Kasumi-1 (cell line): ENCODE data around the gene TGFBI.
A peak's percentile ranks its signal among the peaks of the same experiment; 100 is the strongest.
"Not testable (repeated sequence)": the region's sequence is repeated elsewhere in the genome, so short reads cannot be mapped to it uniquely, and the experiment has no call there.

Experiments
- DNase-seq, 2 experiments: peaks; one replicate each; lab custom pipeline; 2025; lab: John Stamatoyannopoulos, UW

The TGFBI gene

DNA sequence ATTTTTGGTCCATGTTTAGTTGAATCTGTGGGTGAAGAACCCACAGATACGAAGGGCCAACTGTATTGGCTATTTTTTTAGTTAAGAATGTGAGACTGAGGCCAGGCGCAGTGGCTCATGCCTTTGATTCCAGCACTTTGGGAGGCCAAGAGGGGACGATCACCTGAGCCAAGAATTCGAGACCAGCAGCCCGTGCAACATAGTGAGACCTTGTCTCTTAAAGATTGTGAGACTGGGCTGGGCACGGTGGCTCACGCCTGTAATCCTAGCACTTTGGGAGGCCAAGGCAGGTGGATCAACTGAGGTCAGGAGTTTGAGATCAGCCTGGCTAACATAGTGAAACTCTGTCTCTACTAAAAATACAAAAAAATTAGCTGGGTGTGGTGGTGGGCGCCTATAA is 16.2 kb downstream of the TGFBI start:
- not testable (repeated sequence) for DNase-seq

DNA sequence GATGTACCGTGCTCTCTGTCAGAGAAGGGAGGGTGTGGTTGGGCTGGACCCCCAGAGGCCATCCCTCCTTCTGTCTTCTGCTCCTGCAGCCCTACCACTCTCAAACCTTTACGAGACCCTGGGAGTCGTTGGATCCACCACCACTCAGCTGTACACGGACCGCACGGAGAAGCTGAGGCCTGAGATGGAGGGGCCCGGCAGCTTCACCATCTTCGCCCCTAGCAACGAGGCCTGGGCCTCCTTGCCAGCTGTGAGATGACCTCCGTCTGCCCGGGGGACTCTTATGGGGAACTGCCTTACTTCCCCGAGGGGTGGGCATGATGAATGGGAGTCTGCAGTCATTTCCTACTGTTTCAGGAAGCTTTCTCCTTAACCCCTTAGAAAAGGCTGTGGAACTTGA is 17.5 kb downstream of the TGFBI start:
- no peak for DNase-seq

DNA sequence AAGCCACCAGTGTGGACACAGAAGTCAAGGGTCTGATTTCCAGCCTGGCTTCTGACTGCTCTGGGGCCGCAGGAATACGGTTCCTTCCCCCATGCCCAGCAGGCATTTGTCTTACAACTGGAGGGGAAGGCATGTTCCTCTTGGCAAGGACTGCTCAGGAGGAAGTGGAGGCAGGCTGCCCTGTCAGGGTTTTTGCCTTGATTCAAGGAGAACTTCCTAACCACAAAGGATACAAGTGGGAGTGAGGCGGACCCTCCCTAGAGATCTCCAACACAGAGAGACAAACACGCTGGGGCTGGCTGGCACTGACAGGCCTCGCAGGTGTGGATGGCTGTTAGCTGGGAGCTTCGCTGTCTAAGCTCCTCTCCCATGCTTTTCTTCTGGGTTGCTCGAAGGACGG is 19.1 kb downstream of the TGFBI start:
- DNase-seq: peak; percentile 86 to 87

DNA sequence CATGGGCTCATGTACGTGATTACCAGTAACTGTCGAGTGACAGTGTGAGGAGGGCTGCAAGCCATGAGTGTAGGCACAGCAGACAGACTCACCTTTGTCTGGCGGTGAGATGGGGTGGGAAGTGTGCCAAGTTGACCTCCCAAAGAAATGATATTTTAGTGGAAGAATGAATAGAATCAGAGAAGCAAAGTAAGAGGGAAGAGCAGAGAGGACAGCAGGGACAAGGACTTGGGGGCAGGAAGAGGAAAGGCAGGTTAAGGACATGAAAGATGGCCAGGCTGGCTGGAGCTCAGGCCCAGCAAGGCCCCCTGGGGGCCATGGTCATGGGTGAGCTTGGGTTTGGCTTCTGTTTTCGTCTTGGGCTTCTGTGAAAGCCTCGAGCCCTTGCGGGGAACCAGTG is 20.2 kb downstream of the TGFBI start:
- DNase-seq: no peak

DNA sequence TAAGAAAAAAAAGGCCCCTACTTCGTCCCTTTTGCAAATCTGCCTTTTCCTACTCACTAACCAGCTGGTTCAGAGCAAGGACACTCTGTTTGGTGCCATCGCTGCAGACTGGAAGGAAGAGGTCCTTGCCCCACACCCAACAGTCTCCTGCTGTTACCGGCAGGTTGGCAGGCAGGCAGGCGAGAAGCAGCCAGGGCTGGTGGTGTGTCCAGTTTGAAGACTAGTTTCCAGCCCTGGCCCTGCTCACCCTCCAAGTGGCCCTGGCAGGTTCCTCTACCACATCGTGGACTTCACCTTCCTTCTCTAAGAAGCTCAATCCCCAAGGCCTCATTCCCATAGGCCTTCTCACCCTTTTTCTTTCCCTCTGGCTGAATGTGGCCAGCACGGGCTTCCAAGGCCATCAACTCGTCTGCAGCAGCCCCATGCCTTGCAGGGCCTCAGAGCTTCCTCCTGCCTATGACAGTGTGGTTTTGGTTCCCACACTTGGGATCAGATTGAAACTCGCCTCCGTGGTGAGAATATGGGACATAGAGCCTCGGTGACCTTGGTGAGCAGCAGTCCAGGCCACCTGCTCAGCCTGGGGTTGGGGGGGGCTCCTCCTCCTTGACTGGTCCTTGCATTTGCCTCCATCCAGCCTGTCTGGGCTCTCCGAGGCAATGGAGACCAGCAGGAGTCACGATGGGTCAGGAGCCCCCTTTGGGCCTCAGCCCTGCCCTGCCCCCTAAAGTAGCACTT is 22.9 kb downstream of the TGFBI start:
- no peak for DNase-seq

DNA sequence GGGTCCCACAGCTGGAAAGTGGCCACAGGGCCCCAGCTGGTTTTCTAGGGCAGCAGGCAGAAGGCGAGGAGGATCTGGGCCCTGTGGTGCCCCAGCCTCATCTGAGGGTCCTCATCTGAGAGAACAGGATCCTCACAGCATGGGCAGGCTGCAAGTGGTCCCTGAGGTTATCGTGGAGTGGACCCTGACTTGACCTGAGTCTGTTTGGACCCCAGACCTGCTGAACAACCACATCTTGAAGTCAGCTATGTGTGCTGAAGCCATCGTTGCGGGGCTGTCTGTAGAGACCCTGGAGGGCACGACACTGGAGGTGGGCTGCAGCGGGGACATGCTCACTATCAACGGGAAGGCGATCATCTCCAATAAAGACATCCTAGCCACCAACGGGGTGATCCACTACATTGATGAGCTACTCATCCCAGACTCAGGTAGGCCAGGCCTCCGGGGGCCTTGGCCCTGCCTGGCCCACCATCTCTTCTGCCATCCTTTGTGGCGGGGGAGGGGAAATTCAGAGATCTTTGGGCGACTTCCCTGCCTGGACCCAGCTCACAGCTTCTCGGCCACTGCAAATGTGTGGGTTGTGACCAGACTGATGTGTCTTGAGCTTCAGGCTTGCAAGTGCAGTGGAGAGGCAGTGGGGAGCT is 24.0 kb downstream of the TGFBI start:
- DNase-seq: no peak

DNA sequence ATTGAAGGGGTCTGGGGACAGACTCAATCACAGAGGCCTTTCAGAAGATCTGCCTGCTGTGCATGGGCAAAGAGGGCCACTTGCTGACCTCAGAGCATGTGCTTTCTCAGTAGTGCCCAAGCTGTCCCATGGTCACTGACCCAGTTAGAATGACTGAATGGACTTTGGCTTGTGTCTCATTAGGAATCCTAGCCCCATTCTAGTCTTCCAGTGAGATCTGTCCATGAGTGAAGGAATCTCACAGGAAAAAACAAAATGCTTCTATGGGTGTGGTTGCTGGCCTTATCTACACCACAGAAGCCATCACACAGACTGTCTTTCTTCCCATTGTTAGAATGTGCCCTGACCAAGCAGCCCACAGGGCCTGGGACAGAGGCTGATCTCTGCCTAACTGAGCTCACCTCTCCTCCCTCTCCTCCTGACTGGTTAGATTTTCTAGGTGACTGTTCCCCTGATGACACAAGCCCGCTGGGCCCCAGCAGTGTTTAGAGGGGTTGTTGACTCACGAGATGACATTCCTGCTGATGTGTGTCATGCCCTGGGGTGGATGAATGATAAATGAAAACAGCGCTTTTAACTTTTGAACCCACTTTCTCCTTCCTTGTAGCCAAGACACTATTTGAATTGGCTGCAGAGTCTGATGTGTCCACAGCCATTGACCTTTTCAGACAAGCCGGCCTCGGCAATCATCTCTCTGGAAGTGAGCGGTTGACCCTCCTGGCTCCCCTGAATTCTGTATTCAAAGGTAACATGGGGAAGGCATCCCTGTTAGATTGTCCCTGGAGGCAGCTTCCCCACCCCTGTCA is 24.8 kb downstream of the TGFBI start:
- no peak for DNase-seq

DNA sequence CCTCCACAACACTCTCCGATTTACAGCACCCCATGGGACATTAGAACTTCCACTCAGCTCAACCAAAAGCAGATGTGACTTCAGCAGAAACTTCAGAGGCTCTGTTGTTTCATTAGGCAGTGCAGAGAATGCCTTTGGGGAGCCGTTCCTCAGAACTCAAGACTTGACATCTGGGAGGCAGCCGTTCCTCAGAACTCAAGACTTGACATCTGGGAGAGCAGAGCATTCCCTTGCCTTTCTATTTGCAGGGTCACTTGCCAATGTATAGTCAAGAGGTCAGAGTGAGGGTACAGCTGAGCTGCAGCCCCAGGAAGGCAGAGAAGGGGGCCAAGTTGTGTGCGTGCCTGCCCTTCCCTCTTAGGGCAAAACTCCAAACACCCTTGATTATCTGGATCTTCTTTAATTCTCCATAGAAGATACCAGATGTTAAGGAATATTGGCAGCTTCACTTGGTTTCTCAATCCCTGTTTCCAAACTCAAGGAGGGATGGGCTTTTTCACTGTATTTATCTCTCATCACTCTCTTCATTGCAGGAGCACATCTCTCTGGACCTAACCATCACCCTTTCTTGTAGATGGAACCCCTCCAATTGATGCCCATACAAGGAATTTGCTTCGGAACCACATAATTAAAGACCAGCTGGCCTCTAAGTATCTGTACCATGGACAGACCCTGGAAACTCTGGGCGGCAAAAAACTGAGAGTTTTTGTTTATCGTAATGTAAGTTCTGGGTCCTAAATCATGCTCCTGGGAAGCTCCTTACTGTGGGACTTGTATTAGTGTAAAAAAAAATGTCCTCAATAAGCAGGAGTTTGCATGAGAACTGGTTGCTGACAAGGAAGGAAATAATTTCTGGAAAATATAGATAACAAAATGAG is 25.6 kb downstream of the TGFBI start:
- DNase-seq: no peak

DNA sequence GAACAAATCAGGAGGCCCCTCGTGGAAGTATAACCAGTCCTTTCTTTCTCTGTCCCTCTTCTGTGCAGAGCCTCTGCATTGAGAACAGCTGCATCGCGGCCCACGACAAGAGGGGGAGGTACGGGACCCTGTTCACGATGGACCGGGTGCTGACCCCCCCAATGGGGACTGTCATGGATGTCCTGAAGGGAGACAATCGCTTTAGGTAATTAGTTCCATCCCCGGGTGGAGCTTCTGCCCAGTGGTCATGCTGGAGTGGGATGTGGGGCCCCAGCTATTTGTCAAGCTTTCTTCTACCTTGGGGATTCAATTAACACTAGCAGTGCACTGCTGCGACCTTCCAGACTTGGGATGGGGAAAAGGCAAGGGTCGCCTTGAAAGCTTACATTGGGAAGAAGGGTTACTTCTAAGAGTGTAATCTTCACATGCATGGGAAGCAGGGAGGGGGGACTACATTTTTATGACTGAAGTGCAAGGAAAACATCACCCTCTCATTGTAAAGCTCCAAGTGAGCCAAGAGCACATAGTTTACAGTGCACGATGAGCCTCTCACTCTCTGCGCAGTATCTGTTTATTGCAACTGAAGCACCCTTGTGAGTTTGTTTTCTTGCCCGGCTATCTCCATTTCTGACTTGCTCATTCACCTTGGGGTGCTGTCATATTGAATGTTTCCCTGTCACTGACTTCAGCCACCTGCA is 27.0 kb downstream of the TGFBI start:
- no peak for DNase-seq

DNA sequence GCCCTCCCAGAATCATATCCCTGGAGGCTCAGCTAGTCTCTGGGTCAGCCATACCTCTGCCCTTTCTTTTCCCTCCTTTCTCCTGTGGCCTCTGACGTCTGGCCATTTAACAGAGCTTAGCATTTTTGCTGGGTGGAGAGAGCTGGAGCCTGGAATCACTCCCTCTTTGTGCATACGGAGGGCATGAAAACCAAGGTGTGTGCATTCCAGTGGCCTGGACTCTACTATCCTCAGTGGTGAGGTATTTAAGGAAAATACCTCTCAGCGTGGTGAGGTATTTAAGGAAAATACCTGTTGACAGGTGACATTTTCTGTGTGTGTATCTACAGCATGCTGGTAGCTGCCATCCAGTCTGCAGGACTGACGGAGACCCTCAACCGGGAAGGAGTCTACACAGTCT is 27.5 kb downstream of the TGFBI start:
- DNase-seq: no peak

DNA sequence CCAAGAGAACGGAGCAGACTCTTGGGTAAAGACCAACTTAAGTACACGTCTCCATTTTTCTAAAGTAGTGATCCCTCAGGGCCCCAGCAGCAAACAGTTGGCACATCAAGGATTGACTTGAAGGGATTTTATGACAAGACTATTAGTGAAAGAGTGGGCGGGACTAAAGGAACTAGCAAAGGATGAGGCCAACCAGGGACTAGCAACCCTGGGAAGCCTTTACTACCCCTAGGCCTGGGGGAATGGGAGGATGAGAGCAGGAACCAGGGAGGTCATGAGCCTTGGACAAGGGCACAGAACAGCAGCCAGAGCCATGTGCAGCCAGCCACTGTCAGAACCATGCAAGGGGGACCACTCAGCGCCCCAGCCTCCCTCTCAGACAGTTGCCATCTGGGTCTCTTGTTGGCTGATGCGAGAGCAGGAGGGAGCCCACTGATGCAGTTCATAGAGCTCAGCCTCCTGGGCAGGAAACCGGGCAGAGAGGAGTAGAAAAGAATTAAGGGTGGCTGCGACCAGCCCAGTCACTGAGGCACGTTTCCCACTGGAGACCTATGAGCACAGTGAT is 28.1 kb downstream of the TGFBI start:
- DNase-seq: no peak

DNA sequence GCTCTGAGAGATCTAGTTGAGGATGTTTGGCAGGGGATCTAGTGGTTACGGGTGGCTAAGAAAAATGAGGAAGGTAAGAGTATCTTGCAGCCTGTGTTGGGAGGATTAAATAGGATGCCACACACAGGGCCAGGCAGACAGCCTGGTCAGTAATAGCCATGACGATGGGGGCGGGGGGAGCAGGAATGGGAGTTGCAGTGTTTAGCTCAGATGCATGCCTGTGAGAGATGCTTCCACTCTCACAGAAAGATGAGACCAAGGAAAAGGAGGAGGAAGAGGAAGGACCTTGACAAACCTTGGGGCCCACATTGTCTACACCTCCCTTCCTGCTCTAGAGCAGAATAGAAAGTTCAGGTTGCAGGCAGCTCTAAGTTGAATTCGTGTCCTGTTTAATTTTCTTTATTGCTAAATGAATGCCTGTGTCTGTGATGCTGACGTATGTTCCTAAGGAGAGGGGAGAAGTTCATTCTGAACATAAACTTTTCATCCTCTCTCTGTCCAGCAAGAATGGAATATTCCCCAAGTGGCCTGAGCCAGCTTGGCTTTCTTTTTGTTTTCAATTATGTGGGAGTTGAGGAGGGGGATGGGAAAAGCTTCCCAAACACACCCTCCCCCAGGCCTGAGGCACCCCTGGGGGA is 28.7 kb downstream of the TGFBI start:
- peak; percentile 49 to 65 for DNase-seq

DNA sequence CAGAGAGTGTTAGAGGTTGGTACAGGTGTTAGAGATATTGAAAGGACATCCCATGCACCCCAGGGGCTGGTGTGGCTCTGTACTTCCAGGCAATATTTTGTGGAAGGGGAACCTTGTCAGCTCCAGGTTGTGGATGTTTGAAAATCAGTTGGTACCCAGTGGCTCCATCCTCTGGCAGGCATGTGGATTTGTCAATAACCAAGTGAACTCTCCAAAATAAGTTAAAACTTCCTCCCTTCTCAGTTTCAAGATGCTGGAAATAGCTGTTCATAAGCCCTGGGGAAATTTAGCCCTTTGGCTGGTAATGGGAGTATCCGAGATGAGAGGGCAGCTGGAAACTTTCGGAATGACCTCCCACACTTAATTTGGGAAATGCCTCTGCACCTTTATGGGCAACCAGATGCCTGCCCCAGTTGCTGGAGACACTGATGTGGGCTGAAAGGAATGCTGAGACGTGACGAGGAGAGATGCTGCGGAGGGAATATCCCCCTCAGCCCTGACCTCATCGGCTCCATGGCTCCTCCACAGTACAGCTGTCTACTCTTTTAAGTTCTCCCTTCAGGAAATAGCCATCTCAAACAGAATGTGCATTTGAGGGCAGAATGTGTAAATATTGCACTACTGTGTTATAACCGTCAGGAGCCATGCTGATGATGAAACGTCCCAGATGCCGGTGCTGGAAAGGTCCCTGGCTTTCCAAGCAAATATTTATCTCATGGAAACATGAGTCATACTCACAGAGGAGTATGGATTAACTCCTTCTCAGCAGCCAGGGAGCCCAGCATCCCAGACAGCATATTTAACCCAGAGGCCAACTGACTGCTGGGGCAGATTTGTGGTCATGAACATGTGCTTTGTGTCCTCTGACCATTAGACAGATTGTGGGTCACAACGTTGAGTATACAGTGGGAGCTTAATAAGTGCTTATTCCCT is 29.5 kb downstream of the TGFBI start:
- peak; percentile 23 to 29 for DNase-seq

DNA sequence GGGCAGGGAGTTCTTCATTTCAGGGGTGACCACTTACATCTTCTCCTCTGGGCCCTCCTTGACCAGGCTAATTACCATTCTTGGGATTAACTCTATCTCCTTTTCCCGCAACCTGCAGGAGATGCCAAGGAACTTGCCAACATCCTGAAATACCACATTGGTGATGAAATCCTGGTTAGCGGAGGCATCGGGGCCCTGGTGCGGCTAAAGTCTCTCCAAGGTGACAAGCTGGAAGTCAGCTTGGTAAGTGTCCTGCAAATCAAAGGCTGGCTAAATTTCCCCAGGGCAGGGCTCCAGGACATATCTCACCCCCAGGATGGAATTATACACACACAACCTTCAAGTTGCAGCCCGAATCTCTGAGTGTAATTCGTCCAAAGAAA is 30.2 kb downstream of the TGFBI start:
- no peak for DNase-seq

DNA sequence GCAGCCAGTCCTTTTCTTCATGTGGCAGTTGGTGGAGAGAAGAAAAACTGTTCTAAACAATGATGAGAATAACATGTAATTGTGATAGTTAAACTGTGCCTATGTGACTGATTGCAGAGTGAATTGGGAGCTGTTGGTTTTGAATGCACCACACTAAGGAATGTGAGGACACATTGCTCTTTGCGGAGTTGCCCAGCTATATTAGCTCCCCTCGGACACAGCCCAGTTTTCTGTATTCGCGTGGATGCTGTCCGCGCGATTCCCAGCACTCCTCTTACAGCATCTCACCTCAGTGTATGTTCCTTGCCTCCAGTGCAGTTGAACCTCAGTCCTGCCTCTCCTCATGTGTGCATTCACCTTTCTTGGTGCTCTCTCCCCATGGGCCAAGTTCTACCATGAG is 32.2 kb downstream of the TGFBI start:
- DNase-seq: no peak

DNA sequence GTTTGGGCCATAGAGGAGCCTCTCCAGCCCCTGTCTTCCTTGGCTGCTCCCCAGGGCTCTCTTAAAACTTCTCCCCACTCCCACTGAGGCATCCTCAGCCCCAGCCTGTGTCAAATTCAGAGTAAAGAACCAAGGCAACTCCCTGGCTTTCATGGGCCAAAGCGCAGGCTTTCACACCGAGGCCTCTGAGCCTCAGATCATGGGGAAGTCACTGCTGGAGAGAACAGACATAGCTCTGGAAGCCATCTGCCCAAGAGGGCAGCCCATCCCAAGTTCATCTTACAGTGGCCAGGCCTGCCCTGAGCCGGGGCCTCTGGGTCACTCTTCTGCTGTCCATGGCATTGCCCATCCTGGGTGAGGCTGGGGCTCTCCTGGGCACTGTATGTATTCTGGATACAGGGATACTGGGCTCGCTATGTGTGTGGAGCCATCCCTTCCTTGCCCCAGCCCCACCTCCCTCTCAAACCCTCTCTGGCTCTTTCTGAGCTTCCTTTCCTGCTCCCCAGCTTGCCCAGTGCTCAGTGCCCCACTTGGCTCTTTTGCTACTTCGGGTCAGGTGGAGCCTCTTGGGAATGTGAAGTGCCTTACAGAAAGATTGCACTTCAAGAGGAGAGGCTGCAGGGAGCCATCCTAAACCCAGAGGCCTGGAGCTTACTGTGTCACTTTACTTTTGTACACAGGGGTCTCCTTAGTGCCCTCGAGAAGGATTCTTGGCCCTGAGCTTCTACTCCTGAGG is 33.0 kb downstream of the TGFBI start:
- DNase-seq: no peak

DNA sequence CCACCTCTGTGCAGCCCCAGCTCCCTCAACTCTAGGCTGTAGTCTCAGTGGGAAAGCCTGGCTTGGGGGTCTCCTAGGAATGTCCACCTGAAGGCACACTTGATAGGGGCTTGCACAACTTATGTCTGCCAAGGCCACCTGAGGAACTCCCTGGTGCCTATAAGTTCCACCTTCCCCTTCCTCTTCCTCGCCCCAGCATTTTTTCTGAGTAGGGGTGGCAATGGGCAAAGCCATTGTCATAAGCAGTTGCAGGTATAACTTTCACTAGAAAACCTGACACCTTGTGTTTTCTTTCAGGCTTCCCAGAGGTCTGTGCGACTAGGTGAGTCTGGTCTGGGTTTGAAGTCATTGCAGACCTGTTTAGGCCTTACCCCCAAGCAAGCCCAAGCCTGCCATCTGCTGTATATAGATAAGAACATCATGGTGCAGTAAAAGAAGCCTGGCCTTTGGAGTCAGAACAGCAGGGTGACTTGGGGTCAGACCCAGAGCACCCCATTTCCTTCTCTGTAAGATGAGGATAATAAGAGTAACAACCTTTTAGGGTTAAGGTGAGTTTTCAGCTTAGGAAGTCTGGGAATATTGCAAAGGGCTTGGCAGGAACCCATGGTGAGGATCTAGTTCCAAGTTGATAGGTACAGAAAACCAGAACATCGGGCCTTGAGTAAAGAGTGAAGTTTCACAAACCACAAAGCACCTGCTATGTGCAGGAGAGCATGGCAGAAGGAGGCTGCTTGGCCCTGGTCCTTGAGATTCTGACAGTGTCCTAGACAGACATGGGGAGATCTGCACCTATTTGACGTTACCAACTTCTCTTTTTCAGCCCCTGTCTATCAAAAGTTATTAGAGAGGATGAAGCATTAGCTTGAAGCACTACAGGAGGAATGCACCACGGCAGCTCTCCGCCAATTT is 33.8 kb downstream of the TGFBI start:
- DNase-seq: peak; percentile 53 to 83
